AG04449 (cell line): ENCODE data around the gene CPEB2.

Experiments
- CTCF ChIA-PET: fragments of 350-600 bp; formaldehyde crosslinking; extraction: SDS; loops from one replicate; lab custom pipeline; 2021; ENCODE audit warnings: antibody characterized with exemption; lab: Yijun Ruan, JAX
- POLR2A ChIA-PET: fragments of 400-600, 350-600 bp; formaldehyde crosslinking; extraction: SDS; loops from one replicate; lab custom pipeline; 2020; ENCODE audit warnings: antibody characterized with exemption, inconsistent platforms; lab: Yijun Ruan, JAX
- DNase-seq: peaks from one replicate; pipeline ENCODE4 v3.0.0-alpha.2; 2010; ENCODE audit warnings: low read depth, low spot score
- H3K4me3 ChIP-seq: 2 replicates; pipeline ENCODE4 v1.5.1; 2011; ENCODE audit warnings: low read depth, mild to moderate bottlenecking, control low read depth, low read length
- CTCF ChIP-seq: IDR thresholded peaks from one replicate; pipeline ENCODE4 v1.5.1; 2011; ENCODE audit warnings: mild to moderate bottlenecking, moderate library complexity, low read length, control low read depth, inconsistent platforms; ENCODE audit not compliant: insufficient read depth; ENCODE audit errors: missing control alignments

Gene CPEB2

GRCh38 chr4:14984448-14984847, 17.8 kb upstream of the CPEB2 start:
- no peak for TF ChIP-seq CTCF
- no peak for DNase-seq
- H3K4me3 ChIP-seq: no peak overlapping the region
- POLR2A ChIA-PET: no interaction called here
- CTCF ChIA-PET: no interaction called here

- CTCF ChIA-PET: no interaction called here
- no peak overlapping the region for H3K4me3 ChIP-seq
- POLR2A ChIA-PET: no interaction called here
- no peak for TF ChIP-seq CTCF
- no peak for DNase-seq
Measured at GRCh38 chr4:14985161-14985560, 17.1 kb upstream of the CPEB2 start.

- CTCF ChIA-PET: no interaction called here
- DNase-seq: no peak
- POLR2A ChIA-PET: no interaction called here
- H3K4me3 ChIP-seq: no peak overlapping the region
- no peak for TF ChIP-seq CTCF
Measured at GRCh38 chr4:14985843-14986242, 16.4 kb upstream of the CPEB2 start.

GRCh38 chr4:14987054-14987453, 15.2 kb upstream of the CPEB2 start:
- no peak for DNase-seq
- no peak for TF ChIP-seq CTCF
- ChIA-PET POLR2A (no interaction called here), CTCF (no interaction called here)
- H3K4me3 ChIP-seq: no peak overlapping the region

- CTCF ChIA-PET: no interaction called here
- no peak for DNase-seq
- POLR2A ChIA-PET: no interaction called here
- no peak for TF ChIP-seq CTCF
- no peak overlapping the region for H3K4me3 ChIP-seq
Measured at GRCh38 chr4:14990484-14990883, 11.8 kb upstream of the CPEB2 start.

- DNase-seq: no peak
- POLR2A ChIA-PET: no interaction called here
- H3K4me3 ChIP-seq: no peak overlapping the region
- CTCF ChIA-PET: no interaction called here
- no peak for TF ChIP-seq CTCF
Measured at GRCh38 chr4:14994242-14994641, 8.0 kb upstream of the CPEB2 start.
